Lung (tissue), 12 donors: ENCODE data around the gene MFRP. TPM values are rescaled to one million over a fixed set of nuclear protein-coding genes. Genes with fewer than 3 reads are reported as not detected.

Experiments used
- ATAC-seq: fragments of 200-7000 bp; cut with Tn5 transposase; one replicate; pipeline ENCODE4 v1.9.1; 2020; ENCODE audit warnings: moderate number of reproducible peaks; ENCODE audit not compliant: insufficient read depth, low FRiP score
- DNase-seq, 3 donors: peaks; one replicate each; pipeline ENCODE4 v3.0.0-alpha.2; 2013 to 2017
- H3K27ac ChIP-seq, 2 donors: one replicate each; pipeline ENCODE4 v1.5.1; 2013; ENCODE audit warnings: mild to moderate bottlenecking in 2 of 2, moderate library complexity in 2 of 2, control low read depth in 1 of 2, inconsistent platforms in 1 of 2, low read depth in 1 of 2, low read length in 1 of 2
- H3K27me3 ChIP-seq, 3 donors: one replicate each; pipeline ENCODE4 v1.5.1; 2013; ENCODE audit warnings: low read length in 2 of 3; ENCODE audit not compliant: control insufficient read depth in 3 of 3, insufficient read depth in 3 of 3
- H3K36me3 ChIP-seq, 4 donors: one replicate each; pipeline ENCODE4 v1.5.1; 2013; ENCODE audit warnings: low read length in 4 of 4, mild to moderate bottlenecking in 1 of 4, moderate library complexity in 1 of 4; ENCODE audit not compliant: control insufficient read depth in 4 of 4, insufficient read depth in 4 of 4
- H3K4me1 ChIP-seq, 5 donors: one replicate each; pipeline ENCODE4 v1.5.1; 2013; ENCODE audit warnings: low read length in 5 of 5, mild to moderate bottlenecking in 2 of 5, moderate library complexity in 1 of 5; ENCODE audit not compliant: control insufficient read depth in 5 of 5, insufficient read depth in 5 of 5
- H3K4me3 ChIP-seq: one replicate; pipeline ENCODE4 v1.5.1; 2013; ENCODE audit warnings: mild to moderate bottlenecking, control low read depth, moderate library complexity
- H3K9ac ChIP-seq, 2 donors: one replicate each; pipeline ENCODE4 v1.5.1; 2013; ENCODE audit warnings: low read length in 2 of 2, control low read depth in 1 of 2; ENCODE audit not compliant: insufficient read depth in 1 of 2
- H3K9me3 ChIP-seq, 4 donors: one replicate each; pipeline ENCODE4 v1.5.1; 2013; ENCODE audit warnings: low read length in 3 of 4, mild to moderate bottlenecking in 1 of 4, moderate library complexity in 1 of 4; ENCODE audit not compliant: control insufficient read depth in 4 of 4, insufficient read depth in 3 of 4
- WGBS, 2 donors: extraction: QIAGEN DNeasy Blood & Tissue Kit; methylation state at CpG; one replicate each; pipeline ENCODE4 v1.1.7; 2013; 5-methylcytosine and 5-hydroxymethylcytosine counted together
- polyA plus RNA-seq, 2 donors: library from polyadenylated mRNA; stranded (reverse); fragments of 200-250 nt; gene quantifications; one replicate each; pipeline ENCODE4 v1.2.1, GENCODE V29; 2013
- total RNA-seq, 2 donors: library from RNA; depleted of rRNA in 1 of 2; stranded (reverse); fragments of >200 nt in 1 of 2; gene quantifications; one replicate each; pipeline ENCODE4 v1.2.1, GENCODE V29; 2014 to 2021
- TF ChIP-seq, protein P1 (sequence below): IDR thresholded peaks from 2 replicates; pipeline ENCODE4 v1.5.1; 2012; ENCODE audit warnings: mild to moderate bottlenecking; ENCODE audit errors: control extremely low read depth, extremely low read depth
- donor health status: control.
- donor health status: control.
- donor health status: Bipolar disorder and iron deficiency.
- donor health status: healthy.
- donor health status: DM: yes; HTN: yes; CAD: no.

Gene MFRP
- total and polyA plus RNA-seq, 4 donors = not detected

DNA sequence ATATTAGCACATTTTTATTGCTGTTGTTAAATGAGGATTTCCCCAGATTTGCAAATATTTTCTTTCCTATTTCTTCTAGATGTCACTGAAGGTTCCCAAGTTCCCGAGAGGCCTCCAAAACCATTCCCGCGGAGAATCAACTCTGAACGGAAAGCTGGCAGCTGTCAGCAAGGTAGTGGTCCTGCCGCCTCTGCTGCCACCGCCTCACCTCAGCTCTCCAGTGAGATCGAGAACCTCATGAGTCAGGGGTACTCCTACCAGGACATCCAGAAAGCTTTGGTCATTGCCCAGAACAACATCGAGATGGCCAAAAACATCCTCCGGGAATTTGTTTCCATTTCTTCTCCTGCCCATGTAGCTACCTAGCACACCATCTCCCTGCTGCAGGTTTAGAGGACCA lies 47.1 kb downstream of the MFRP start:
- H3K27ac ChIP-seq = no peak overlapping the region
- 95 to 97% methylated on average over 9 of the region's 9 CpGs for WGBS, 2 donors
- TF ChIP-seq, protein P1, sequence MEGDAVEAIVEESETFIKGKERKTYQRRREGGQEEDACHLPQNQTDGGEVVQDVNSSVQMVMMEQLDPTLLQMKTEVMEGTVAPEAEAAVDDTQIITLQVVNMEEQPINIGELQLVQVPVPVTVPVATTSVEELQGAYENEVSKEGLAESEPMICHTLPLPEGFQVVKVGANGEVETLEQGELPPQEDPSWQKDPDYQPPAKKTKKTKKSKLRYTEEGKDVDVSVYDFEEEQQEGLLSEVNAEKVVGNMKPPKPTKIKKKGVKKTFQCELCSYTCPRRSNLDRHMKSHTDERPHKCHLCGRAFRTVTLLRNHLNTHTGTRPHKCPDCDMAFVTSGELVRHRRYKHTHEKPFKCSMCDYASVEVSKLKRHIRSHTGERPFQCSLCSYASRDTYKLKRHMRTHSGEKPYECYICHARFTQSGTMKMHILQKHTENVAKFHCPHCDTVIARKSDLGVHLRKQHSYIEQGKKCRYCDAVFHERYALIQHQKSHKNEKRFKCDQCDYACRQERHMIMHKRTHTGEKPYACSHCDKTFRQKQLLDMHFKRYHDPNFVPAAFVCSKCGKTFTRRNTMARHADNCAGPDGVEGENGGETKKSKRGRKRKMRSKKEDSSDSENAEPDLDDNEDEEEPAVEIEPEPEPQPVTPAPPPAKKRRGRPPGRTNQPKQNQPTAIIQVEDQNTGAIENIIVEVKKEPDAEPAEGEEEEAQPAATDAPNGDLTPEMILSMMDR = no peak

DNA sequence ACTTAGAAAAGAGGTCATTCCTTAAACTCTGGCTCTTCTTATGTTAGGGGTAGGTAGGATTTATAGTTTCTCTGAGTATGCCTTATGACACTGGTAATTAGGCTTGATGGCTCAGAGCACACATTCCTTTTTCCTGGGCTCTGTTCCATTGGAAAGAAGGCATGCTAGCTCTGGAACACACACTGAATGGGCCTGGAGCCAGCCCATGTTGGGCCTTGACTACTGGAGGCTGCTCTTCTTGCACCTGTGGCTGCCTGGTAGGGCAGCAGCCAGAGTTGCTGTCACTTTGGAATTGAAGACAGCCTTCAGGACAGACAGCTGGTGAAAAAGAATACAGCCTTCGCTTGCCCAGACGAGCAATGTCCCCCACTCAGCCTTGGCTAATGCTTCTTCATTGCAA lies 47.8 kb downstream of the MFRP start:
- 87% methylated on average over 2 of the region's 2 CpGs for WGBS, 2 donors
- TF ChIP-seq, protein P1 = no peak
- Histone ChIP-seq H3K27ac (no peak overlapping the region), H3K9me3 (no peaks in the 10 kb centered on the region), H3K4me1 (peaks cover 0 to 9% (median 0%) of the 10 kb centered on the region in 5 donors), H3K36me3 (peaks cover 10 to 44% (median 28%) of the 10 kb centered on the region in 4 donors), H3K9ac (no peak overlapping the region), H3K27me3 (no peaks in the 10 kb centered on the region), H3K4me3 (no peak overlapping the region)
- no peak for DNase-seq
- no peak for ATAC-seq

More for the DNA sequence above, 47.1 kb downstream of the MFRP start:
- no peak overlapping the region for H3K4me3 ChIP-seq
- ATAC-seq (no peak), DNase-seq (no peak)
- no peaks in the 10 kb centered on the region for H3K9me3 ChIP-seq
- peaks cover 10 to 46% (median 34%) of the 10 kb centered on the region in 4 donors for H3K36me3 ChIP-seq
- H3K9ac ChIP-seq = no peak overlapping the region
- H3K4me1 ChIP-seq = peaks cover 0 to 9% (median 0%) of the 10 kb centered on the region in 5 donors
- no peaks in the 10 kb centered on the region for H3K27me3 ChIP-seq

DNA sequence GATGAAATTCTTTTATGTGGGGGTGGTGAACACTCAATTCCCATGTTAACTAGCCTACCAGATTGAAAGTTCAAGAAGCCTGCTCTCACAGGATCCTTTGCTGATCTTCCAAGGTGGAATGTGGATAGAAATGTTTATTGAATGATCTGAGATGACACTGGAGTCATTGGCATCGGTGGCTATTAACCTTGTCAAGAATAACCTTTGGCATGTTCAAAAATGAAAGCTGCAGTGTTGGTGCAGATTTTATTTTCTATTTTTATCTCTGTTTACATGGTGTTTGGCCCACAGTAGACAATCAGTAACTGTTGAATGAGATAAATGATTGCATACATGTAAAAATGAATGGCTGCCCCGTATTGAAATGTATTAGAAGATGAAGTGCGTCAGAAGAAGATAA lies 48.6 kb downstream of the MFRP start:
- Histone ChIP-seq H3K9me3 (no peaks in the 10 kb centered on the region), H3K27me3 (no peaks in the 10 kb centered on the region), H3K9ac (no peak overlapping the region), H3K36me3 (peaks cover 3 to 37% (median 26%) of the 10 kb centered on the region in 4 donors), H3K4me1 (peaks cover 0 to 9% (median 0%) of the 10 kb centered on the region in 5 donors), H3K27ac (no peak overlapping the region), H3K4me3 (no peak overlapping the region)
- no peak for DNase-seq
- ATAC-seq = no peak
- TF ChIP-seq, protein P1 = no peak
- 60 to 83% methylated on average over 3 of the region's 3 CpGs for WGBS, 2 donors

DNA sequence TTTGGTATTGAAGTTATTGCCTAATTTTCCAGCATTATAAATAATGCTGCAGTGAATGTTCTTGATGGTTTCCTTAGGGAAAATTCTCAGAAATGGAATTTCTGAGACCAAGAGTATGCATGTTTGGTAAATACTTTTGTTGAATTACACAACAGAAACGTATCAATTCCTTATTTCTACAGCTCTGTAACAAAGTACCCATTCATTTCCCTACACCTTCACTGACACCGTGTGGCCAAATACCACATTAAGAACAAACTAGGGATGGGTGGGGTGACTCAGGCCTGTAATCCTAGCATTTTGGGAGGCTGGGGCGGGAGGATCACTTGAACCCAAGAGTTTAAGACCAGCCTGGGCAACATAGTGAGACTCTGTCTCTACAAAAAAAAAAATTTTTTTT lies 51.3 kb downstream of the MFRP start:
- H3K27me3 ChIP-seq = no peaks in the 10 kb centered on the region
- H3K9ac ChIP-seq = no peak overlapping the region

More for the DNA sequence above, 51.3 kb downstream of the MFRP start:
- TF ChIP-seq, protein P1 = no peak
- Histone ChIP-seq H3K27ac (no peak overlapping the region), H3K4me3 (no peak overlapping the region), H3K36me3 (peaks cover 3 to 34% (median 24%) of the 10 kb centered on the region in 4 donors), H3K9me3 (peaks cover 0 to 5% (median 0%) of the 10 kb centered on the region in 4 donors), H3K4me1 (peaks cover 0 to 4% (median 0%) of the 10 kb centered on the region in 5 donors)
- ATAC-seq (no peak), DNase-seq (no peak)
- 53 to 55% methylated on average over 3 of the region's 3 CpGs for WGBS, 2 donors
